Measurements from ENCODE around the gene IL17RA.

IL17RA gene

DNA sequence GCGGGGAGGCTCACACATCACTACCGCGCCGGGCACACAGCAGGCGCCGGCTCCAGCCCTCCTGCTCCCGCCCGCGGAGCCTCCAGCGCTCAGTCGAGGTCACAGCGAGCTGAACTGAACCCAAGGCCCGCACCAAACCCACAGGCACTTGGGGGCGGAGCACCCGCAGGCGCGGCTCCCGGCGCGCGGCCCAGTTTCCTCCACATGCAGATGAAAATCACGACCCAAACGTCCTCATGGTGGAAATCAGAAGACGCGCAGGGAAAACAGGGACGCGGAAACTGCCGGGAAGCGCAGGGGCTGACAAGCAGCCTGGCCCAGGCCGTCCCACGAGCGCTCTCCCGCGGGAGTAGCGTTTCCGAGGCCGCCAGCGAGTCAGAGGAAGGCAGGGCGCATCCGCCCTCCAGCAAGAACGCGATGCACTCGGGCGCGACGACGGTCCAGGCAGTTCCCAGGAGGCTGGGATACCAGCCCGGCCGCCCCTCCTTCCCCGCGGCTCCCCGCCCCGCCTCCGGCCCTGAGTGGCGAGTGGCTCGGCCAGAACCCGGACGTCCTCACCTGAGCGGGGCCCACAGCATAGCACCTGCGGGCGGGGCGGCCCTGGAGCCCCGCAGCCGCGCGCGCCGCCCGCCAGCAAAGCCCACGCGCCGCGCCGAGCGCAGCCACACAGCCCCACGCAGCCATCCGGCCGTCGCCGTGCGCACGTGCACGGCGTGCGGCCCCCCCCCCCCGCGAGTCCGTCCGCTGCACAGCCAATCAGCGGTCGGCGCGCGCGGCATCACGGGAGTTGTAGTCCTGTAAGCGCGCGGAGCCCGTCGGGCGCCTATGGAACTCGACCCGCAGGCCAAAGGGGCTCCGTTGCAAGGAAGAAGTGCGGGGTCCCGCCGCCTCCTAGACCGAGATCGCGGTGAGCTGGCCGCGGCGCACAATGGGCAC lies 74.0 kb downstream of the IL17RA start, which contains the start of gene HDHD5:
HDHD5 (minus strand) TSS at position 710 of the 936 bp plus-strand sequence; CDS start at position 684, 26 bp downstream.
- peak; percentile 60 to 94 for DNase-seq

DNA sequence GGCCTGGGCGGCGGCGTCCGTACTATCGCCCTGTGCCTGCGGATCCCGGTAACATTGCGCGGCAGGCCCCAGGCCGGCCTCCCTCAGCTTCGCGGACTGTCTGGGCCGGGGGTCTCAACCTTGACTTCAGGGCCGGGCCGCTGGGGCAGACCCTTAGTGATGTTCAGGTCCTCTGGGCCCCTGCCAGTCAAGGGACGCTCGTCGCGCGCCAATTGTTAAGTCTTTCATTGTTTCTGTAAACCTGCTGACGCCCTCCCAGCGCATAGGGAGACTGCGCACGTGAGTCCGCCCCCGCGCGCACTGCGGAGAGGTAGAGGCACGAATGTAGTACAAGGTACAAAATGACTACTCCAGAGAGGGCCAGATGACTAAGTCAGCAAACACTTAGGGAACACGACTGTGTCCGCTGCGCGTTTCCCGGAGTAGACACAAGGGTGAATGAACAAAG lies 74.7 kb downstream of the IL17RA start:
- peak in 1 of 2 experiments; percentile 45 for DNase-seq

DNA sequence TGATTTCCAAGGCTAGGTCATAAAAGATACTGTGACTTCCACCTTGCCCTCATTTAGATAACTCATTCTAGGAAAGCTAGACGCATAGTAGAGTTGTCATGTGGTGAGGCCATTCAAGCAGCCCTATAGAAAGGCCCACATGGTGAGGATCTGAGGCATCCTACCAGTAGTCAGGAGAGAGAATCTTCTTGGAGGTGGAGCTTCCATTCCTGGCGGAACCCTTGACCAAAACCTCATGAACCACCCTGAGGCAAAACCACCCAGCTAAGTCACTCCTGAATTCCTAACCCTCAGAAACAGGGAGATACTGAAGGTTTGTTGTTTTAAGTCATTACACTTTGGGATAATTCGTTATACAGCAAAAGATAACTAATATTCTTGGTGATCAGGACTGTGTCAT lies 77.2 kb downstream of the IL17RA start:
- DNase-seq: no peak

DNA sequence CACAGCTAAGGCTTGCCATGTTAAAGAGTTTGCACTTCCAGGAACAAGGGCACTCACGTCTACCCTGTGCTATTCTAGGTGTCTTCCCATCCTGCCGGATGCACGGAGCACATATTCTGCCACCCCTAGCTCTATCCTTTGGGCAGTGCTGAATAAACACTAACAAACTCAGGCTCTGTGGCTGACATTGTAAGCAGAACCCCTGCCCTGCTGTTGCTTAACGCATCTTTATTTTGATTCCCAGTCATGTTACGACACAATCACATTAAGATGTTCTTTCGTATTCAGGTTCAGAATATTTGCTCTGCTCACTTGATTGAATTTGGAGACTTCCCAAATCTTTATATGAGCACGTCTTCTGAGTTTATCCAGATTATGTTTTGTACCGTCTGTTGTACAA lies 77.9 kb downstream of the IL17RA start:
- no peak for DNase-seq

DNA sequence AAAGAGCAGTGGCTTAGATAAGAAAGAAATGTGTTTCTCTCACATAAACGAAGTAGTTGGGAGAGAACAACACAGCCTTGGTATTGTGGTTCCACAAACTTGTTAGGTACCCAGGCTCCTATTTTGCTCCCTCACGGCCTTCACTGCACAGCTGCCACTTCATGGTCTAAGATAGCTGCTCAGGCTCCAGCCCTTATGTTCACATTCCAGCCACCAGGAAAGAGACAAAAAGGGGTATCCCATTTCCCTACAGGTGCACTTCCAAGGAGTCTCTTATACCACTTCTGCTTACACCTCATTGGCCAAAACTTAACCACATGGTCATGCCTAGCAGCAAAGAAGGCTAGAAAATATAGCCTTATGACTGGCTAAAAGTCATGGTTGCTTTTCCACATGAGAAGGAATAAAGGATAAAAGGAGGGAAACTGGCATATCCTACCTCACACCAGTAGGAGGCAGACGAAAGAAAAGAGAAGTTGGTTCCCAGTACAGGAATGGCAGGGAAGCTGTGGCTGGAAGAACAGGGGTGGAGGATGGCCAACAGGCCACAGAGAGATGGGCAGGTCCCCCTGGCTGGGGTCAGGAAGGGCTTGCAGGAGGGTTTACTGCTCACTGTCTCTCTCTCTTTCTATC lies 79.7 kb downstream of the IL17RA start:
- DNase-seq: no peak
